NB4 (cell line): ENCODE data around the gene PFKFB3.

ENCODE experiments used
- DNase-seq: peaks from one replicate; pipeline ENCODE4 v3.0.0; 2010; ENCODE audit warnings: low read depth
- H3K4me3 ChIP-seq: one replicate; pipeline ENCODE4 v1.5.1; 2011; ENCODE audit warnings: mild to moderate bottlenecking, low read depth, low read length, moderate library complexity
- CTCF ChIP-seq: IDR thresholded peaks from one replicate; pipeline ENCODE4 v1.5.1; 2012; ENCODE audit warnings: low read depth, low read length
- MAX ChIP-seq: IDR thresholded peaks from 2 replicates; pipeline ENCODE4 v1.6.1; 2011; ENCODE audit warnings: low read depth, low read length
- MYC ChIP-seq: IDR thresholded peaks from 2 replicates; pipeline ENCODE4 v1.6.1; 2011; ENCODE audit warnings: low read depth, low read length
- POLR2A ChIP-seq: IDR thresholded peaks from 2 replicates; pipeline ENCODE4 v1.6.1; 2011; ENCODE audit warnings: mild to moderate bottlenecking; ENCODE audit not compliant: insufficient read length; ENCODE audit errors: extremely low read depth

PFKFB3 gene

DNA sequence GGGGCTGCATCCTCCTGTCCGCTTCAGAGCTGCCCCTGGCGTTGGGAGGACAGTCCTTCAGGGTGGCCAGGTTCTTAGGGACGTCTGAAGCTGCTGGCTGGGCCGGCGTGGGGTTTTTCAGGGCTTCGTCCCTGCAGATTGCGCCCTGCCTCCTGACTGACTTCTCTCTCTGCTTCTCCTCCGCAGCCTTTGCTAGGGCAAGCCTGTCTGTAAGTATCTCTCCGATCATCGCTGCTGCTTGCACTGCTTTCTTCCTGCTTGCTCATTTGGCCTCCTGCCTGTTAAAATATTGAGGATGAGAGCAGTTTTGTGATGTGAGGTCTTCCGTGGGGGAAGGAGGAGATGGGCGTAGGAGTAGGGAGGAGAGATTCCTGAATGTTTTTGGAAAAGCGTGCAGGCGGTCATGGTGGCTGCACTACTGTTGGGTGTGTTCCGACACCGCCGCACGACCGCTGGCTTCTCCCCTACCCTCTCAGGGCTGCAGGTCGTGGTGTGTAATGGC, 25.3 kb downstream of the PFKFB3 start:
- TF ChIP-seq MYC (no peak), MAX (no peak), POLR2A (no peak), CTCF (no peak)
- H3K4me3 ChIP-seq = no peak overlapping the region
- no peak for DNase-seq

DNA sequence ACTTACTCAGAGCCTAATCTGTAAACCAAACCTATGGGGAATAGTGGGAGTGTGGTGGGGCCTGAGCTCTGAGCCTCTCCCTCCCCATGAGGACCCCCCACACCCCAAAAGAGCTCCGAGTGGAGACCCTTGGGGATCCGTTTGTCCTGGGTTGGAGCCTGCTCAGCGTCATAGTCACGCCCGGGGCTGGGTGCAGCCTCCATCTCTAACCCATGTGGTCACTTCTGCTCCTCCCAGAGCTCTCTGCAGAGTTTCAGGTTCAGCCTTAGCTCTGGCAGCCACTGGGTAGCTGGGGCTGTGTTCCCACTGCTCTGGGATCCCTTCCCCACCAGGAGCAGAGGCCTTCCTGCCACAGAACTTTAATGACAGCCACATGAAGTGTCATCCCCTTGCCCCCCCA, 25.9 kb downstream of the PFKFB3 start:
- H3K4me3 ChIP-seq = no peak overlapping the region
- DNase-seq = no peak
- no peak for TF ChIP-seq POLR2A
- no peak for TF ChIP-seq MYC
- no peak for TF ChIP-seq CTCF
- no peak for TF ChIP-seq MAX

DNA sequence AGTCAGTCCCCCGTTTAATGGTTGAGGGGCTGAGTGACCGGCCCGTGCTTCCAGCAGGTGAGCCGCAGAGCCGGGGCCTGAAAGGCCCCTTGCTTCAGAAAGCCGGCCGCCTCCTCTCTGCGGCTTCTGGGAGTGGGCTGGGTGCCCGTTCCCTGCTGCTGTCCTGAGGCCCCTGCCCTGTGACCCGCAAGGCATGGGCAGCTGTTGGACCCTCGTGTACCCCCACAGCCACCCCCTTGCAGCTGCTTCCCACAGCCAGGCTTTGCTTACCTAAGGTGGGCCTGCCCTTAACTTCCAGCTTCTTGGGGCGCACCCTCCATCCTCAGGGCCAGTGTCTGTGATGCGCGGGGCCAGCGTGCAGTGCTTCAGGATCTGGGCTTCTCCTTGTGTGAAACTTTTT, 26.6 kb downstream of the PFKFB3 start:
- DNase-seq = no peak
- TF ChIP-seq POLR2A = no peak
- no peak for TF ChIP-seq MAX
- no peak for TF ChIP-seq MYC
- no peak for TF ChIP-seq CTCF
- no peak overlapping the region for H3K4me3 ChIP-seq

GRCh38 chr10:6229746-6230145, 27.0 kb downstream of the PFKFB3 start:
- no peak for DNase-seq
- TF ChIP-seq MYC (no peak), POLR2A (no peak), MAX (no peak), CTCF (no peak)
- no peak overlapping the region for H3K4me3 ChIP-seq

GRCh38 chr10:6230315-6230714, 27.6 kb downstream of the PFKFB3 start:
- no peak for DNase-seq
- TF ChIP-seq CTCF = no peak
- no peak for TF ChIP-seq POLR2A
- TF ChIP-seq MAX = no peak
- TF ChIP-seq MYC = no peak

GRCh38 chr10:6231146-6231545, 28.4 kb downstream of the PFKFB3 start:
- H3K4me3 ChIP-seq = no peak overlapping the region
- DNase-seq = no peak
- no peak for TF ChIP-seq CTCF
- TF ChIP-seq POLR2A = no peak
- TF ChIP-seq MAX = no peak
- TF ChIP-seq MYC = no peak

More at GRCh38 chr10:6230315-6230714, 27.6 kb downstream of the PFKFB3 start:
- H3K4me3 ChIP-seq = no peak overlapping the region
